Adrenal gland (tissue), 12 donors: Measurements from ENCODE around the gene MTUS2. TPM values are rescaled to one million over a fixed set of nuclear protein-coding genes. Genes with fewer than 3 reads are reported as not detected.

Experiments
- DNase-seq, 7 donors: peaks; one replicate each; pipeline ENCODE4 v3.0.0-alpha.2; 2019 to 2020
- H3K27ac ChIP-seq, 5 donors: fragments of 200-600 bp; sonication (generic) in 4 of 5; 1 replicate in 3 of 5; 2 replicates in 2 of 5; pipeline versions ENCODE4 v1.5.1 to v1.8.0; 2016 to 2020; ENCODE audit warnings: mild to moderate bottlenecking in 1 of 5
- H3K27me3 ChIP-seq: fragments of 200-600 bp; 2 replicates; pipeline ENCODE4 v1.8.0; 2021
- H3K36me3 ChIP-seq, 2 donors: fragments of 200-600 bp; replicated peaks in 1 of 2; 1 replicate in 1 of 2; 2 replicates in 1 of 2; pipeline versions ENCODE4 v1.5.1 to v1.8.0; 2018 to 2022
- H3K4me1 ChIP-seq, 2 donors: fragments of 200-600 bp; replicated peaks in 1 of 2; 1 replicate in 1 of 2; 2 replicates in 1 of 2; pipeline versions ENCODE4 v1.5.1 to v1.8.0; 2018 to 2021
- H3K4me3 ChIP-seq, 4 donors: fragments of 200-600 bp; sonication (generic) in 3 of 4; one replicate each; pipeline ENCODE4 v1.5.1; 2016 to 2018
- H3K9me3 ChIP-seq, 3 donors: fragments of 200-600 bp; sonication (generic) in 1 of 3; replicated peaks in 1 of 3; 1 replicate in 2 of 3; 2 replicates in 1 of 3; pipeline versions ENCODE4 v1.5.1 to v1.8.0; 2016 to 2021
- POLR2A ChIP-seq, 2 donors: fragments of 450-650 bp; IDR thresholded peaks; one replicate each; pipeline ENCODE4 v1.6.1; 2017; ENCODE audit warnings: antibody characterized with exemption in 2 of 2, mild to moderate bottlenecking in 2 of 2, moderate library complexity in 1 of 2
- WGBS, 4 donors: extraction: QIAGEN DNeasy Blood & Tissue Kit in 2 of 4; methylation state at CpG; one replicate each; pipeline versions ENCODE4 v1.1.5 to v1.1.7; 2013 to 2017; 5-methylcytosine and 5-hydroxymethylcytosine counted together
- intact Hi-C, 2 donors: fragments of 100-400 bp; cut with DNase I; formaldehyde crosslinking; loops; one replicate each; pipeline versions ENCODE4 v1.14.1 to v1.15.0; 2022 to 2023
- polyA plus RNA-seq, 3 donors: library from polyadenylated mRNA; stranded (reverse); fragments of 200-250 nt in 2 of 3; fragments of 350-450 nt in 1 of 3; fragmentation: Illumina TruSeq in 1 of 3; extraction: RNeasy Lipid Tissue Mini Kit (QIAGEN cat#74804) in 1 of 3; gene quantifications; one replicate each; pipeline ENCODE4 v1.2.3, GENCODE V29; 2013 to 2014
- total RNA-seq, 9 donors: library from RNA; depleted of rRNA in 4 of 9; stranded (reverse); fragments of >200 nt in 4 of 9; fragments of 120-200 nt in 1 of 9; fragmentation: NEBNext Ultra II Directional in 1 of 9; extraction: Animal tissue kit (Norgen Biotek cat#: 25700) in 1 of 9; gene quantifications; one replicate each; pipeline versions ENCODE4 v1.1.0 to v1.2.4, GENCODE V29; 2013 to 2023
- TF ChIP-seq, protein P1 (sequence below), 6 experiments: fragments of 450-650 bp in 4 of 6; fragments of 200-600 bp in 2 of 6; sonication (generic) in 1 of 6; IDR thresholded peaks; 1 replicate in 5 of 6; 2 replicates in 1 of 6; pipeline versions ENCODE4 v1.5.1 to v1.8.0; 2016 to 2021; ENCODE audit warnings: antibody characterized with exemption in 6 of 6, mild to moderate bottlenecking in 2 of 6, moderate library complexity in 1 of 6
- donor health status: healthy with polysubstance abuse.
- donor health status: Bipolar disorder and iron deficiency.
- donor health status: DM: yes; HTN: yes; CAD: no.
- donor health status: DM: no; HTN: no; CAD: no.
- donor health status: DM: no; HTN: no; CAD: no.
- donor health status: DM: yes; HTN: yes; CAD: no.

Gene MTUS2
- total and polyA plus RNA-seq, 12 donors = 0.07 to 0.24 (median 0.14) TPM; not detected in 5

DNA sequence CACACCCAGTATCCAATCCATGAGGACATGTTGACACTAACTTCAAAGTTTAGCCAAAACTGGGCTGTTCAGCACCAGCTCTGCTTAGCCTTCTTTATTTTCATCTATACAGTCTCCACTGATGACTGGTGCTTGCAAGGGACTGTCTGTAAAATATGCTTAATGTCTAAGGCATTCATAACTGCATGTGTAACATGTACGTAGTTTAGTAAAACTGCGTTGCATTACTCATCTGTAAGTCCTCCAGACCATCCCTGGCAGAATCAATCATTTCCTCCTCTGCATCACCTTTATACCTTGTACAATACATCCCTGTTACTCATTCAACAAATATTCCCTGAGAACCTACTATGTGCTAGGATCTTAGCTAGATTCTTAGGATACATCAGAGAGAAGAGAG lies 362.1 kb downstream of the MTUS2 start:
- H3K27me3 ChIP-seq = no peaks in the 10 kb centered on the region
- DNase-seq = no peak
- H3K4me3 ChIP-seq = no peak overlapping the region
- intact Hi-C loops = no loop called here
- no peaks in the 10 kb centered on the region for H3K9me3 ChIP-seq
- no peaks in the 10 kb centered on the region for H3K4me1 ChIP-seq
- WGBS, 4 donors = 88 to 97% (median 91%) methylated on average over 2 of the region's 2 CpGs
- H3K27ac ChIP-seq = no peak overlapping the region
- no peaks in the 10 kb centered on the region for H3K36me3 ChIP-seq
- TF ChIP-seq POLR2A (IDR thresholded peaks at IDR 0.05) = no peak
- TF ChIP-seq, protein P1, sequence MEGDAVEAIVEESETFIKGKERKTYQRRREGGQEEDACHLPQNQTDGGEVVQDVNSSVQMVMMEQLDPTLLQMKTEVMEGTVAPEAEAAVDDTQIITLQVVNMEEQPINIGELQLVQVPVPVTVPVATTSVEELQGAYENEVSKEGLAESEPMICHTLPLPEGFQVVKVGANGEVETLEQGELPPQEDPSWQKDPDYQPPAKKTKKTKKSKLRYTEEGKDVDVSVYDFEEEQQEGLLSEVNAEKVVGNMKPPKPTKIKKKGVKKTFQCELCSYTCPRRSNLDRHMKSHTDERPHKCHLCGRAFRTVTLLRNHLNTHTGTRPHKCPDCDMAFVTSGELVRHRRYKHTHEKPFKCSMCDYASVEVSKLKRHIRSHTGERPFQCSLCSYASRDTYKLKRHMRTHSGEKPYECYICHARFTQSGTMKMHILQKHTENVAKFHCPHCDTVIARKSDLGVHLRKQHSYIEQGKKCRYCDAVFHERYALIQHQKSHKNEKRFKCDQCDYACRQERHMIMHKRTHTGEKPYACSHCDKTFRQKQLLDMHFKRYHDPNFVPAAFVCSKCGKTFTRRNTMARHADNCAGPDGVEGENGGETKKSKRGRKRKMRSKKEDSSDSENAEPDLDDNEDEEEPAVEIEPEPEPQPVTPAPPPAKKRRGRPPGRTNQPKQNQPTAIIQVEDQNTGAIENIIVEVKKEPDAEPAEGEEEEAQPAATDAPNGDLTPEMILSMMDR (IDR thresholded peaks at IDR 0.05) = no peak

DNA sequence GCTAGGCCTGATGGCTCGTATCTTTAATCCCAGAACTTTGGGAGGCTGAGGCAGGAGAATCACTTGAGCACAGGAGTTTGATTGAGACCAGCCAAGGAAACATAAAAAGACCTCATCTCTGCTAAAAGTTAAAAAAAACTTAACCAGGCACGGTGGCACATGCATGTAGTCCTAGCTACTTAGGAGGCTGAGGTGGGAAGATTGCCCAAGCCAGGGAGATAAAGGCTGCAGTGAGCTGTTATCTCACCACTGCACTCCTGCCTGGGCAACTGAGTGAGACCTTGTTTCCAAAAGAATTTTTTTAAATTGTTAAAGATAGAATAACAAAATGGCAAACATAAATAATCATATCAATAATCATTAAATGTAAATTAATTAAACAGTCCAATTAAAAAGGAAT lies 365.8 kb downstream of the MTUS2 start:
- no peaks in the 10 kb centered on the region for H3K4me1 ChIP-seq
- no peaks in the 10 kb centered on the region for H3K36me3 ChIP-seq
- H3K27ac ChIP-seq = no peak overlapping the region
- intact Hi-C loops = no loop called here
- no peaks in the 10 kb centered on the region for H3K27me3 ChIP-seq
- no peak for DNase-seq
- H3K4me3 ChIP-seq = no peak overlapping the region
- TF ChIP-seq, protein P1 (IDR thresholded peaks at IDR 0.05) = no peak
- TF ChIP-seq POLR2A (IDR thresholded peaks at IDR 0.05) = no peak
- WGBS, 4 donors = 77 to 87% (median 84%) methylated on average over 2 of the region's 2 CpGs
- H3K9me3 ChIP-seq = no peaks in the 10 kb centered on the region

DNA sequence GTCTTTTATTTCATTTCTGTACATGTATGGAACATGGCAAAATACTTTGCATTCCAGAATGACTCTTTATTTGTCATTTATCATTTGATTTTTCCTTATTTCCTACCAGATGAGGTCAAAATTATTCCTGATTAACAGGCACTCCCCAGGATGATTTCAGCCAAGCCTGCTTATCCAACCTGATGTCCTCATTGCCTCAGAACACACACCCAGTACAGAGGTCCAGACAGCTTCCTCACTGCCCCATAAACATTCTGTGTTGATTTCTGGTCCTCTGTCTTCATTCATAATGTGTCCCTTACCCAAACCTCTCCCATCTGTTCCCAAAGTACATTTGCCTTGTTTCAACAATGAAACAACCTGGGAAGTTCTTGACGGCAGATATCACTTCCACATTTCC lies 367.4 kb downstream of the MTUS2 start:
- H3K9me3 ChIP-seq = no peaks in the 10 kb centered on the region
- TF ChIP-seq, protein P1 (IDR thresholded peaks at IDR 0.05) = no peak
- no peak for TF ChIP-seq POLR2A (IDR thresholded peaks at IDR 0.05)
- intact Hi-C loops = no loop called here

DNA sequence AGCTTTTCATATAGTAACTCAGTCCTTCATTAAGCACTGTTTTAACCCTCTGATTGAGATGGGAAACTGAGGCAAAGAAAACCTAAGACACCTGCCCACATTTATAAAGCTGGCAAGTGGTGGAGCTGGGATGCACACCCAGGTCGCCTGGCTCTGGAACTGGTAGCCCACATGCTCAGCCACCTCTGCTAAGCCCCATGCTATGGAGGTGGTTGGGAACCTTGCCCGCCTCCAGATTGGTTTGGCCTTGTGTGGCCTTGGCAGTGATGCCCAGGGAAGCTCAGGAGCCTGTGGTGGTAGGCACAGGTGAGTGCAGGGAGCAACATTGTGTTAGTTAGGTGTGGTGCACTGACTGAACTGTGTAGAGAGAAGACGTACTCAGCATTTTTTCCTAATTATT lies 370.2 kb downstream of the MTUS2 start:
- H3K4me1 ChIP-seq = no peaks in the 10 kb centered on the region
- no peaks in the 10 kb centered on the region for H3K9me3 ChIP-seq
- H3K36me3 ChIP-seq = no peaks in the 10 kb centered on the region
- TF ChIP-seq, protein P1 (IDR thresholded peaks at IDR 0.05) = no peak
- no peak for TF ChIP-seq POLR2A (IDR thresholded peaks at IDR 0.05)
- no peak for DNase-seq
- H3K4me3 ChIP-seq = no peak overlapping the region
- intact Hi-C loops = no loop called here
- no peak overlapping the region for H3K27ac ChIP-seq
- no peaks in the 10 kb centered on the region for H3K27me3 ChIP-seq
- 74 to 89% (median 84%) methylated on average over 3 of the region's 3 CpGs for WGBS, 4 donors

More for the DNA sequence above, 367.4 kb downstream of the MTUS2 start:
- no peaks in the 10 kb centered on the region for H3K27me3 ChIP-seq
- H3K36me3 ChIP-seq = no peaks in the 10 kb centered on the region
- H3K4me3 ChIP-seq = no peak overlapping the region
- 57 to 77% (median 67%) methylated on average over 1 of the region's 1 CpG for WGBS, 4 donors
- H3K4me1 ChIP-seq = no peaks in the 10 kb centered on the region
- no peak overlapping the region for H3K27ac ChIP-seq
- DNase-seq = no peak
